Heart left ventricle (tissue), 16 donors: ENCODE results near the gene MRPL12. TPM values are rescaled to one million over a fixed set of nuclear protein-coding genes. Genes with fewer than 3 reads are reported as not detected.

Experiments used
- ATAC-seq, 4 donors: fragments of 200-7000 bp; cut with Tn5 transposase; one replicate each; pipeline ENCODE4 v1.9.1; 2020 to 2022; ENCODE audit warnings: moderate library complexity in 4 of 4, mild to moderate bottlenecking in 3 of 4, moderate number of reproducible peaks in 1 of 4
- DNase-seq, 5 donors: peaks; one replicate each; pipeline ENCODE4 v3.0.0-alpha.2; 2020
- H3K27ac ChIP-seq, 12 donors: fragments of 200-600 bp; sonication (generic) in 4 of 12; one replicate each; pipeline versions ENCODE4 v1.5.0 to v1.8.0; 2016 to 2022; ENCODE audit warnings: mild to moderate bottlenecking in 2 of 12
- H3K27me3 ChIP-seq, 9 donors: fragments of 200-600 bp; sonication (generic) in 2 of 9; one replicate each; pipeline versions ENCODE4 v1.5.1 to v1.8.0; 2016 to 2022; ENCODE audit warnings: mild to moderate bottlenecking in 3 of 9
- H3K36me3 ChIP-seq, 9 donors: fragments of 200-600 bp; sonication (generic) in 2 of 9; one replicate each; pipeline versions ENCODE4 v1.5.0 to v1.8.0; 2018 to 2022; ENCODE audit warnings: mild to moderate bottlenecking in 2 of 9
- H3K4me1 ChIP-seq, 12 donors: fragments of 200-600 bp; sonication (generic) in 4 of 12; one replicate each; pipeline versions ENCODE4 v1.5.0 to v1.8.0; 2016 to 2022; ENCODE audit warnings: mild to moderate bottlenecking in 3 of 12
- H3K4me3 ChIP-seq, 12 donors: fragments of 200-600 bp; sonication (generic) in 4 of 12; one replicate each; pipeline versions ENCODE4 v1.5.0 to v1.8.0; 2017 to 2022; ENCODE audit warnings: mild to moderate bottlenecking in 9 of 12, moderate library complexity in 4 of 12
- H3K9me3 ChIP-seq, 12 donors: fragments of 200-600 bp; sonication (generic) in 4 of 12; one replicate each; pipeline versions ENCODE4 v1.5.0 to v1.8.0; 2016 to 2022; ENCODE audit warnings: mild to moderate bottlenecking in 1 of 12
- POLR2A ChIP-seq, 2 donors: fragments of 450-650 bp; IDR thresholded peaks; one replicate each; pipeline ENCODE4 v1.6.1; 2017; ENCODE audit warnings: antibody characterized with exemption in 2 of 2, mild to moderate bottlenecking in 2 of 2, moderate library complexity in 2 of 2
- WGBS, 4 donors: extraction: QIAGEN DNeasy Blood & Tissue Kit in 2 of 4; methylation state at CpG; one replicate each; pipeline versions ENCODE4 v1.1.5 to v1.1.7; 2013 to 2018; 5-methylcytosine and 5-hydroxymethylcytosine counted together
- intact Hi-C, 10 donors: fragments of 100-400 bp; cut with DNase I; formaldehyde crosslinking; loops; one replicate each; pipeline versions ENCODE4 v1.11.1 to v1.14.2; 2022
- polyA plus RNA-seq, 2 donors: library from polyadenylated mRNA; stranded (reverse); fragments of 200-250 nt; gene quantifications; one replicate each; pipeline ENCODE4 v1.2.3, GENCODE V29; 2013
- total RNA-seq, 9 donors: library from RNA; depleted of rRNA in 2 of 9; stranded (reverse); fragments of >200 nt in 2 of 9; fragmentation: NEBNext Ultra II Directional in 3 of 9; extraction: Animal tissue kit (Norgen Biotek cat#: 25700) in 3 of 9; gene quantifications; one replicate each; pipeline versions ENCODE4 v1.1.0 to v1.2.4, GENCODE V29; 2016 to 2023
- TF ChIP-seq, protein P1 (sequence below), 12 donors: fragments of 200-600 bp; sonication (generic) in 4 of 12; IDR thresholded peaks; one replicate each; pipeline versions ENCODE4 v1.5.0 to v1.8.0; 2018 to 2022; ENCODE audit warnings: antibody characterized with exemption in 12 of 12, mild to moderate bottlenecking in 5 of 12
- donor health status: ischemic (EF 13 %, LVEDD 7.1; RV severe dilation, severe dysfunction).
- donor health status: healthy with polysubstance abuse.
- donor health status: DM: no; HTN: yes; CAD: no.
- donor health status: DM: no; HTN: no; CAD: no.
- donor health status: ischemic (EF 25% LVEDD 6.9; RV normal size, moderate dysfunction).
- donor health status: ischemic (EF 25% LVEDD 5.7; RV mildly dilated, moderate dysfunction).
- donor health status: healthy.
- donor health status: DM: yes; HTN: yes; CAD: no.
- donor health status: ischemic (EF 35%, LVEDD 5.7; RV mildly dilated, moderate dysfunction).
- donor health status: nonischemic (EF 11% LVEDD 7.7; RV severe dilation, severe dysfunction).
- donor health status: DM: yes; HTN: yes; CAD: no.
- donor health status: PGD.
- donor health status: ischemic (EF 29% LVEDD 5.4; RV normal size, mild dysfunction).
- donor health status: nonischemic (EF 23%, LVEDD 6.1; RV moderate dilation, normal function).

The MRPL12 gene
- total and polyA plus RNA-seq, 11 donors, result 98.8 to 525 (median 133) TPM

DNA sequence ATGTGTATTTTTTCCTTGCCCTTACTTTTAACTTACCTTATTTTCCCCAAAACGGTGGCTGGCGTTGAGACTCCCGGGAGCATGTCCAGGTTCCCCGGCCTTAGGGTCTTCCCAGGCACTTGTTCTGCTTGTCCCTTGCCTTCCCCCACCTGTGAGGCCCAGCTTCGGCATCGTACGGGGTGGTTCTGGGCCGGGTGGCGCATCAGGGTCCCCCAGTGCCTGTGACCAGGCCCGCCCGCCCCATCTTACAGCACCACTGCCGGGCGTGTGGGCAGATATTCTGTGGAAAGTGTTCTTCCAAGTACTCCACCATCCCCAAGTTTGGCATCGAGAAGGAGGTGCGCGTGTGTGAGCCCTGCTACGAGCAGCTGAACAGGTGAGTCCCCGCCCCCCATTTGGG lies 12.0 kb upstream of the MRPL12 start:
- Histone ChIP-seq H3K4me3 (no peak overlapping the region), H3K27ac (no peak overlapping the region), H3K9me3 (no peaks in the 10 kb centered on the region), H3K36me3 (peaks cover 0 to 100% (median 94%) of the 10 kb centered on the region in 9 donors), H3K27me3 (no peaks in the 10 kb centered on the region), H3K4me1 (peaks cover 0 to under 1% (median 0%) of the 10 kb centered on the region in 12 donors)
- ATAC-seq, result no peak
- no peak for DNase-seq
- intact Hi-C loops, result no loop called here
- TF ChIP-seq POLR2A (IDR thresholded peaks at IDR 0.05), result no peak
- TF ChIP-seq, protein P1, sequence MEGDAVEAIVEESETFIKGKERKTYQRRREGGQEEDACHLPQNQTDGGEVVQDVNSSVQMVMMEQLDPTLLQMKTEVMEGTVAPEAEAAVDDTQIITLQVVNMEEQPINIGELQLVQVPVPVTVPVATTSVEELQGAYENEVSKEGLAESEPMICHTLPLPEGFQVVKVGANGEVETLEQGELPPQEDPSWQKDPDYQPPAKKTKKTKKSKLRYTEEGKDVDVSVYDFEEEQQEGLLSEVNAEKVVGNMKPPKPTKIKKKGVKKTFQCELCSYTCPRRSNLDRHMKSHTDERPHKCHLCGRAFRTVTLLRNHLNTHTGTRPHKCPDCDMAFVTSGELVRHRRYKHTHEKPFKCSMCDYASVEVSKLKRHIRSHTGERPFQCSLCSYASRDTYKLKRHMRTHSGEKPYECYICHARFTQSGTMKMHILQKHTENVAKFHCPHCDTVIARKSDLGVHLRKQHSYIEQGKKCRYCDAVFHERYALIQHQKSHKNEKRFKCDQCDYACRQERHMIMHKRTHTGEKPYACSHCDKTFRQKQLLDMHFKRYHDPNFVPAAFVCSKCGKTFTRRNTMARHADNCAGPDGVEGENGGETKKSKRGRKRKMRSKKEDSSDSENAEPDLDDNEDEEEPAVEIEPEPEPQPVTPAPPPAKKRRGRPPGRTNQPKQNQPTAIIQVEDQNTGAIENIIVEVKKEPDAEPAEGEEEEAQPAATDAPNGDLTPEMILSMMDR (IDR thresholded peaks at IDR 0.05), result no peak
- WGBS, 4 donors, result 92 to 95% (median 93%) methylated on average over 13 to 18 of the region's 18 CpGs

DNA sequence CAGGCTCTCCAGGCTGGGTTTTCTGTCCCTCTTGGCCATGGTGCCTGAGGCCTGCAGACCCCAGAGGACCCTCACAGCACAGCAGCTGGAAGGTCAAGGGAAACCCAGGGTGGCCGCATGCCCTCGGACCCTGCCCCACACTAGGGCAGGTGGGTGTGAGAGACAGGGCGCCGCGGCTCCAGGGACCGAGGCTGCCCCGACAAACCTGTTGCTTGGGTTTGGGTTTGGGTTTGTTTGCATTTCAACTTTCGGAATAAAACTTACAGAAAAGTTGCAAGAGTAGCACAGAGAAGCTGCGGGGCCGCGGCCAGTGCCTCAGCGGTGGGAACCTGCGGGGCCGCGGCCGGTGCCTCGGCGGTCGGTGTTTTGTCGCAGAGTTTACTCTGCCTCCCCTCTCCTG lies 11.6 kb upstream of the MRPL12 start:
- intact Hi-C loops, result no loop called here
- H3K27me3 ChIP-seq, result no peaks in the 10 kb centered on the region
- peaks cover 0 to 5% (median under 1%) of the 10 kb centered on the region in 12 donors for H3K4me1 ChIP-seq
- no peak for TF ChIP-seq POLR2A (IDR thresholded peaks at IDR 0.05)
- H3K36me3 ChIP-seq, result peaks cover 3 to 100% (median 94%) of the 10 kb centered on the region in 9 donors
- H3K27ac ChIP-seq, result no peak overlapping the region
- ATAC-seq, result no peak
- H3K9me3 ChIP-seq, result no peaks in the 10 kb centered on the region
- no peak for DNase-seq
- WGBS, 4 donors, result 96 to 97% (median 97%) methylated on average over 20 of the region's 20 CpGs
- no peak overlapping the region for H3K4me3 ChIP-seq

DNA sequence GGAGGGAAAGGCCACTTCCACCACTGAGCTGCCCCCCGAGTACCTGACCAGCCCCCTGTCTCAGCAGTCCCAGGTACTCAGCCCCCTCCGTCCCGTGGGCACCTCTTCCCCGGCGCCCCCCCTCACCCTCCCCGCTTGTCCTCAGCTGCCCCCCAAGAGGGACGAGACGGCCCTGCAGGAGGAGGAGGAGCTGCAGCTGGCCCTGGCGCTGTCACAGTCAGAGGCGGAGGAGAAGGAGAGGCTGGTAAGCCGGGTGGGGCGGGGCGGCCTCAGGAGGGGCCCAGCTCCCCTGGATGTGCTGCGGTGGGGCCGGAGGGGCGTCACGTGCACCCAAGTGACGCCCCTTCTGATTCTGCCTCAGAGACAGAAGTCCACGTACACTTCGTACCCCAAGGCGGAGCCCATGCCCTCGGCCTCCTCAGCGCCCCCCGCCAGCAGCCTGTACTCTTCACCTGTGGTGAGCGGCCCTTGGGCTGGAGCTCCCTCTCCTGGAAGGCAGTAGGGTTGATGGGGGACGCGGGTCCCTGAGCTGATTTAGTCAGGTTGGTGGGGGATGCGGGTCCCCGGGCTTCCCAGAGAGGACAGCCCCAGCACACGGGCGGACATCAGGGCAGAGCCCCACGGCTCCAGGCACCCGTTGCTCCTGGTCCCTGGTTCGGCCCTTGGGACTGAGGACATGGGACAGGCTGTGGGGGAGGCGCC lies 9.5 kb upstream of the MRPL12 start:
- Histone ChIP-seq H3K27me3 (no peaks in the 10 kb centered on the region), H3K4me3 (no peak overlapping the region), H3K36me3 (peaks cover 6 to 100% (median 94%) of the 10 kb centered on the region in 9 donors), H3K9me3 (no peaks in the 10 kb centered on the region), H3K4me1 (peaks cover 0 to 17% (median 5%) of the 10 kb centered on the region in 12 donors), H3K27ac (no peak overlapping the region)
- WGBS, 4 donors, result 87 to 92% (median 91%) methylated on average over 16 to 35 of the region's 35 CpGs
- intact Hi-C loops, result no loop called here
- ATAC-seq (no peak), DNase-seq (no peak)
- TF ChIP-seq, protein P1 (IDR thresholded peaks at IDR 0.05), result no peak
- no peak for TF ChIP-seq POLR2A (IDR thresholded peaks at IDR 0.05)

DNA sequence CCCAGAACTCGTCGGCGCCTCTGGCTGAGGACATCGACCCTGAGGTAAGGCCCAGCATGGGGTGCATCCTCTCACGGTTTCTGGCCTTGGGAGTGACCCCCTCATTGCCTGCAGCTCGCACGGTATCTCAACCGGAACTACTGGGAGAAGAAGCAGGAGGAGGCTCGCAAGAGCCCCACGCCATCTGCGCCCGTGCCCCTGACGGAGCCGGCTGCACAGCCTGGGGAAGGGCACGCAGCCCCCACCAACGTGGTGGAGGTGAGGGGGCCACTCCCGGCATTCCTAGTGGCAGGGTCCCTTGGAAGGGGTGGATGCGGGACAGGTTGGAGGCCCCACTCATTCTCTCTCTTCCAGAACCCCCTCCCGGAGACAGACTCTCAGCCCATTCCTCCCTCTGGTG lies 8.4 kb upstream of the MRPL12 start:
- TF ChIP-seq POLR2A (IDR thresholded peaks at IDR 0.05), result no peak
- TF ChIP-seq, protein P1 (IDR thresholded peaks at IDR 0.05), result no peak
- H3K9me3 ChIP-seq, result no peaks in the 10 kb centered on the region
- H3K4me3 ChIP-seq, result no peak overlapping the region
- ATAC-seq (no peak), DNase-seq (no peak)
- intact Hi-C loops, result no loop called here
- 89 to 95% (median 94%) methylated on average over 19 of the region's 19 CpGs for WGBS, 4 donors
- no peaks in the 10 kb centered on the region for H3K27me3 ChIP-seq
- H3K36me3 ChIP-seq, result peaks cover 6 to 100% (median 94%) of the 10 kb centered on the region in 9 donors
- no peak overlapping the region for H3K27ac ChIP-seq
- peaks cover 0 to 17% (median 5%) of the 10 kb centered on the region in 12 donors for H3K4me1 ChIP-seq
